ENCODE results near the gene ARHGEF18.

GRCh38 chr19:7304200-7304599 is 44.5 kb upstream of the ARHGEF18 start:
- TF ChIP-seq CTCF (IDR thresholded peaks at IDR 0.05; ENCODE audit: borderline replicate concordance, extremely low read depth, low read length, poor library complexity, severe bottlenecking): no peak
- TF ChIP-seq EZH2 (IDR thresholded peaks at IDR 0.05; ENCODE audit: borderline replicate concordance, low read depth, low read length, severe bottlenecking): no peak

Data from DND-41 (cell line).